Activated naive CD4-positive, alpha-beta T cell treated with anti-CD3 and anti-CD28 coated beads, Interleukin-2, amount 50 U/mL, for 72 hours (primary cell): ENCODE measurements around the gene SLC38A1. TPM values are rescaled to one million over a fixed set of nuclear protein-coding genes. Genes with fewer than 3 reads are reported as not detected.
"Not testable (repeated sequence)": the region's sequence is repeated elsewhere in the genome, so short reads cannot be mapped to it uniquely, and the experiment has no call there.

ENCODE experiments used
- ATAC-seq, 2 donors: fragments of 150-1000 bp; cut with Tn5 transposase; 2 replicates each; pipeline ENCODE4 v1.10.0; 2021; ENCODE audit warnings: mild to moderate bottlenecking in 2 of 2, moderate library complexity in 2 of 2
- DNase-seq, 2 donors: peaks; one replicate each; pipeline ENCODE4 v3.0.0; 2021 to 2022; ENCODE audit warnings: low spot score in 2 of 2
- H3K27ac Mint-ChIP-seq, 2 donors: one replicate each; pipeline ENCODE4 v1.8.0; 2022; ENCODE audit warnings: mild to moderate bottlenecking in 2 of 2, mixed read lengths in 2 of 2
- H3K36me3 Mint-ChIP-seq, 2 donors: one replicate each; pipeline ENCODE4 v1.8.0; 2022; ENCODE audit warnings: mixed read lengths in 2 of 2
- H3K9me3 Mint-ChIP-seq, 2 donors: one replicate each; pipeline ENCODE4 v1.8.0; 2022; ENCODE audit warnings: mixed read lengths in 2 of 2
- total RNA-seq, 2 donors: library from RNA; stranded (reverse); gene quantifications; one replicate each; pipeline ENCODE4 v1.2.3, GENCODE V29; 2022

SLC38A1 gene
- total RNA-seq, 2 donors from 2014 or later, result 146 to 177 TPM

- H3K27ac Mint-ChIP-seq, result no peak overlapping the region
These were observed 90.8 kb downstream of the SLC38A1 start for GRCh38 chr12:46177837-46178608.

DNA sequence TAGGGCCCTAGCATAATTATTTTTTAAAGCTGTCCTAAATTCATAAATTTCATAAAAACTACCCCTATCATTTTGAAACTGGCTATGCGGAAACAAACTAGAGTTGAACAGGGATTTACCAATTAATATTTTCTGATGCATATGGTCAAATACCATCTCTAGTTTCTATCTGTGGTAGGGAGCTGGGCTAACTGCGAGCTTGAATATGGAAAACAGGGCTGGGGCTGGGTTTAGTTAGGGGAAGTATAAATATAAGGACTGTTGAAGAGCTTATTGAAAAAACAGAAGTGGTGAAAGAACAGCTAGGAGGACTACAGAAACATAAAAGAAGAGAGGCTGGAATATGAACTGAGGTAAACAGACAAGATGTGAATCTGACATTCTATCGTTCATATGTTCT, 91.8 kb downstream of the SLC38A1 start:
- Mint-ChIP-seq H3K36me3 (no peaks in the 10 kb centered on the region), H3K9me3 (no peaks in the 10 kb centered on the region), H3K27ac (no peak overlapping the region)
- no peak for ATAC-seq
- DNase-seq, result no peak

More at GRCh38 chr12:46177837-46178608, 90.8 kb downstream of the SLC38A1 start:
- Mint-ChIP-seq H3K36me3 (peaks cover 0 to 4% of the 10 kb centered on the region in 2 donors), H3K9me3 (no peaks in the 10 kb centered on the region)
- ATAC-seq (peak; percentile 40 to 74), DNase-seq (no peak)

GRCh38 chr12:46174919-46175318, 93.9 kb downstream of the SLC38A1 start:
- no peak for DNase-seq
- Mint-ChIP-seq H3K36me3 (no peaks in the 10 kb centered on the region), H3K9me3 (no peaks in the 10 kb centered on the region), H3K27ac (no peak overlapping the region)
- ATAC-seq, result peak in 1 of 2 donors; percentile 17

GRCh38 chr12:46174061-46174662, 94.7 kb downstream of the SLC38A1 start:
- H3K27ac Mint-ChIP-seq, result peak overlapping the region in 1 of 2 donors; percentile 18

GRCh38 chr12:46168426-46168825, 100.4 kb downstream of the SLC38A1 start:
- ATAC-seq, result no peak
- H3K9me3 Mint-ChIP-seq, result peaks cover 0 to 9% of the 10 kb centered on the region in 2 donors
- DNase-seq, result no peak
- H3K27ac Mint-ChIP-seq, result no peak overlapping the region
- H3K36me3 Mint-ChIP-seq, result peaks cover 4 to 9% of the 10 kb centered on the region in 2 donors

More at GRCh38 chr12:46174061-46174662, 94.7 kb downstream of the SLC38A1 start:
- ATAC-seq, result peak in 1 of 2 donors; percentile 17
- DNase-seq, result no peak
- Mint-ChIP-seq H3K36me3 (peaks cover 0 to 2% of the 10 kb centered on the region in 2 donors), H3K9me3 (peaks cover 0 to under 1% of the 10 kb centered on the region in 2 donors)

DNA sequence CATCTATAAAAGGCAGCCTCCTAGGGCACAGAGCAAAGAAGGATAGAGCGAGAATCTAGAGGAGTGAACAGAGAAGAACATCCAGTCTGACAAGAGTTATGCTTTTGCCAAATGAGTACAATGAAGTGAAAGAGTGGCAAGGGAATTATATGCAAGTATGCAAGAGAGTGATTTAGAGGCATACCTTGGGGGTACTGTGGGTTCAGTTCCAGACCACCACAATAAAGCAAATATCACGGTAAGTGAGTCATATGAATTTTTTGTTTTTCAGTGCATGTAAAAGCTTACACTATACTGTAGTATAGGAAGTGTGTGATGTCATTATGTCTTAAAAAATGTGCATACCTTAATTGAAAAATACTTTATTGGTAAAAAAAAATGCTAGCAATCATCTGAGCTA, 101.4 kb downstream of the SLC38A1 start:
- Mint-ChIP-seq H3K9me3 (peaks cover 0 to 9% of the 10 kb centered on the region in 2 donors), H3K36me3 (peaks cover 4 to 9% of the 10 kb centered on the region in 2 donors), H3K27ac (no peak overlapping the region)
- DNase-seq (no peak), ATAC-seq (peak in 1 of 2 donors; percentile 16)

- Mint-ChIP-seq H3K27ac (no peak overlapping the region), H3K36me3 (peaks cover 4 to 9% of the 10 kb centered on the region in 2 donors), H3K9me3 (peaks cover 0 to 9% of the 10 kb centered on the region in 2 donors)
- no peak for ATAC-seq
- no peak for DNase-seq
These were observed 103.7 kb downstream of the SLC38A1 start for GRCh38 chr12:46165191-46165590.

DNA sequence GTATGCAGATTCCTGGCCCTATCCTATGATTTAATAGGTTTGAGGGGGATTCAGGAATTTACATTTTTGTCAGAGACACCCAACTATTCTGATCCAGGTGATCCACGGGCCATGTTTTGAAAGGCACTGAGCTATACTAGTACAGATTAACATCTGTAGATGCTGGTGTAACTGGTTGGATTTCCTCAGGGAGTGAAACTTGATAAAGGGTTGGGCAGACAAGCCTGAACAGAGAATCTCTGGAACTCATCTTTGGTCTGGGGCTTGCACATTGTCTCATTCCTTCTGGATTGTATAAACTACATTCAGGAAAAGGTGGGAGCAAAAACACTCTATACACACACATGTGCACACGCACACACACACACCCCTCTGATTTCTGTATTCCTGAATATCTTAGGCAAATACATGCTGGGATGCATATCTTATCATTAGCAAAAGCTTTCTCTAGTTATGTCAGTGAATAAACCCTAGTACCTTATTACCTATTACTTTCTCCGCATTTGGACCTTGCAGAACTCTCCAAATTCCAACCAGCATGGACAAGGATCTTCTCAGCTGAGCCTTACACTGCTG, 104.6 kb downstream of the SLC38A1 start:
- no peak for ATAC-seq
- Mint-ChIP-seq H3K27ac (no peak overlapping the region), H3K9me3 (peaks cover 0 to 9% of the 10 kb centered on the region in 2 donors), H3K36me3 (peaks cover 3 to 9% of the 10 kb centered on the region in 2 donors)
- DNase-seq, result no peak

DNA sequence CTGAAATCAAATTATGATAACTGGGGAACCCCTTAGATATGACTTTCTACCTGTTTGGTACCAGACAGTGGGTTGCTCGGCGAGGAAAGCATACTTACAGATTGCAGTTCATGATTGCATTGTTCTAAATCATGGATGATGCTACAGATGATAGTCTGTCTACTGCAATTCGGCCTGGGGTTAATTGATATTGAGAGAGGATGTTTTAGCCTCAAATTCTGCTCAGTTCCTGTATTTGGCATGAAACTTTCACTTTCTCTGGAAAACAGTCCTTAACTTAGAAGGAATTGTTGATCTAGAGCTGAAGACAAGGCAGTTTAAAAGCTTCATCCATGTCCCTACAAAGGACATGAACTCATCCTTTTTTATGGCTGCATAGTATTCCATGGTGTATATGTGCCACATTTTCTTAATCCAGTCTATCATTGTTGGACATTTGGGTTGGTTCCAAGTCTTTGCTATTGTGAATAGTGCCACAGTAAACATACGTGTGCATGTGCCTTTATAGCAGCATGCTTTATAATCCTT, 106.2 kb downstream of the SLC38A1 start:
- not testable (repeated sequence) for H3K36me3 Mint-ChIP-seq, ATAC-seq, DNase-seq

GRCh38 chr12:46160981-46161690, 107.7 kb downstream of the SLC38A1 start:
- Mint-ChIP-seq H3K27ac (peak overlapping the region in 1 of 2 donors; percentile 6), H3K36me3 (peaks cover 8 to 11% of the 10 kb centered on the region in 2 donors), H3K9me3 (peaks cover 6 to 7% of the 10 kb centered on the region in 2 donors)
- ATAC-seq (no peak), DNase-seq (no peak)

More for the DNA sequence above, 106.2 kb downstream of the SLC38A1 start:
- H3K9me3 Mint-ChIP-seq, H3K27ac Mint-ChIP-seq: not testable (repeated sequence)

DNA sequence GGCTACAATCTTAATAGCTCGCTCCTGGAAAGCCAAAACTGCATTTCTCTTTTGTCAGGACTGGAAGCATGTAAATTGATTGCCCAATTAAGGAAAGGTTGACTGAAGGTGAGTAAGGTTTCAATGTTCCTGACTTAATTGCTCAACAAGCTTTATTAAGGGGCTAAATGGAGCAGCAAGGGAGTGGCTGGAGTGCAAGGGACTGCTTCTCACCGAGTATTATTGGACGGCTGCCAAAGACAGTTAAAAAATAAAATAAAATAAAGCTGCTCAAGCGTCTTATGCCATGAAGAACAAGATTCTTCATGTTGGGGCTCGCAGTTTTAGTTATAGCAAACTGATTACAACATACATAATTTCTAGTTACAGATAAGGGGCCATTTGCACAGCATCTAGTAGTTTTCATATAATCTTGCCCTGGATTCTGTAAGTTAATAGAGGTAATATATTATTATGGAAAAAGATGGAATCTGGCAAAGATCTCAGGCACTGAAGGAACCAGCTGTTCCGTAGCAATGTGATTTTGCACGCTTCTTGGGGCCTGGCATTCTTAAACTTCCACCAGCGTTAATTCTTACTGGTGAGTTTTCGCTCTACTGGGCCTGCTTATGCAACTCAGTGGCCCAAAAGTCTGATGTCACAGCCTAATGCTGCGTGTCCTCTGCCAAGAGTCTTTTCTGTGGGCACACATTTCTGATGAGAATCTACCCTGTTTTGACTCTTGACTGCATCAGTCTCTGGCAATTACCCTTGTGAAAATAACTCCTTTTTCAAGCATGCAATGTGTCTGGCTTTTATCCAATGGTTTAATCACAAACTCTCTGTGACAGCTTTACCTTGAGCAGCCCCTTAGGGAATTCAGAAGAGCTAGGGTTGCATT, 108.5 kb downstream of the SLC38A1 start:
- Mint-ChIP-seq H3K36me3 (peaks cover 12 to 17% of the 10 kb centered on the region in 2 donors), H3K9me3 (peaks cover 9 to 11% of the 10 kb centered on the region in 2 donors), H3K27ac (peak overlapping the region in 1 of 2 donors; percentile 6)
- DNase-seq (no peak), ATAC-seq (no peak)

- no peak for DNase-seq
- Mint-ChIP-seq H3K9me3 (peaks cover 9 to 11% of the 10 kb centered on the region in 2 donors), H3K36me3 (peaks cover 12 to 17% of the 10 kb centered on the region in 2 donors), H3K27ac (no peak overlapping the region)
- no peak for ATAC-seq
These were observed 109.4 kb downstream of the SLC38A1 start for GRCh38 chr12:46159309-46159901.

- ATAC-seq (no peak), DNase-seq (no peak)
- H3K9me3 Mint-ChIP-seq, result peaks cover 9 to 11% of the 10 kb centered on the region in 2 donors
- no peak overlapping the region for H3K27ac Mint-ChIP-seq
- peaks cover 12 to 17% of the 10 kb centered on the region in 2 donors for H3K36me3 Mint-ChIP-seq
These were observed 110.3 kb downstream of the SLC38A1 start for GRCh38 chr12:46158501-46158900.

DNA sequence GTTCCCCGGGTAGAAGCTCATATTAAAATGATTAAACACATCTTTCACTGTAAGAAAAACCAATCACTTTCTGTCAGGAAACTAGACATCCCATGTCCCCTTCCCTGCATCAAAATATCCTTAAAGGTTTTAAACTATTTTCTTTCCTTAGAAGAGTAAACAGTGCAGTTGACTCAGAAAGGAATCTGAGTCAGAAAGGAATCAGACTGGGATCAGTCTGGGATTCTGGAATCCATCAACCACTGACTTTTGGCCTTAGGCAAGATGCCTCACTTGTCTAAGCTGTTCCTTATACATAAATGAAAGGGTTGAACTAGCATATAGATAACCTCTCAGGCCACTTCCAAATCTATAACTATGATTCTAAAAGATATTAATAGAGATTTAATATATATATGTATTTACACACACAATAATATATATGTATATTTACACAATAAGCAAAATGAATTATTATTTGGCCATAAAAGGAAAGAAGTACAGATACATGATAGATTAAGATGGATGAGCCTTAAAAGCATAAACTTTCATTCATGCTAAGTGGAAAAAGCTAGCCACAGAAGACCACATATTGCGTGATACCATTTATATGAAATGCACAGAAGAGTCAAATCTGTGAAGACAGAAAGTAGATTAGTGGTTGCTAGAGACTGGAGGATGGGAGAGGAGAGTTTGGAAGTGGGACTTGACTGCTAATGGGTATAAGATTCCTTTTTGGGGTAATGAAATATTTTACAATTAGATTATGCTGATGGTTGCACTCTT, 114.4 kb downstream of the SLC38A1 start:
- no peak for DNase-seq
- H3K9me3 Mint-ChIP-seq, result peaks cover 9 to 11% of the 10 kb centered on the region in 2 donors
- H3K36me3 Mint-ChIP-seq, result peaks cover 12 to 17% of the 10 kb centered on the region in 2 donors
- no peak for ATAC-seq
- H3K27ac Mint-ChIP-seq, result no peak overlapping the region
